Kidney epithelial cell (primary cell): ENCODE measurements around the gene SASS6. TPM values are rescaled to one million over a fixed set of nuclear protein-coding genes. Genes with fewer than 3 reads are reported as not detected.

Source experiments
- DNase-seq: peaks from one replicate; pipeline ENCODE4 v3.0.0-alpha.2; 2010; ENCODE audit warnings: low read depth
- H3K27me3 ChIP-seq: 2 replicates; pipeline ENCODE4 v1.6.0; 2011; ENCODE audit warnings: low read length; ENCODE audit not compliant: control insufficient read depth, insufficient read depth
- H3K36me3 ChIP-seq: 2 replicates; pipeline ENCODE4 v1.5.1; 2011; ENCODE audit warnings: low read length; ENCODE audit not compliant: control insufficient read depth, insufficient read depth
- H3K4me3 ChIP-seq: 2 replicates; pipeline ENCODE4 v1.5.1; 2011; ENCODE audit warnings: low read depth, mild to moderate bottlenecking, control low read depth, low read length
- CTCF ChIP-seq: IDR thresholded peaks from 2 replicates; pipeline ENCODE4 v1.5.1; 2011; ENCODE audit warnings: mild to moderate bottlenecking, moderate library complexity, low read length, control low read depth, inconsistent platforms; ENCODE audit not compliant: insufficient read depth, poor library complexity, severe bottlenecking
- total RNA-seq: library from RNA; depleted of rRNA; stranded (reverse); fragments of >200 nt; gene quantifications from 2 replicates; pipeline ENCODE4 v1.2.3, GENCODE V29; 2015

SASS6 gene
- total RNA-seq, 1 donor from 2014 or later: 5.3 TPM

- Histone ChIP-seq H3K27me3 (no peaks in the 10 kb centered on the region), H3K36me3 (no peaks in the 10 kb centered on the region), H3K4me3 (no peak overlapping the region)
- no peak for TF ChIP-seq CTCF
- no peak for DNase-seq
Measured at GRCh38 chr1:100034470-100034869, 98.3 kb downstream of the SASS6 start.

Other genes with a start within 250 kb of the SASS6 start
- 21.9 and 24.1 TPM in 2 replicates for gene SLC35A3, start 162.9 kb downstream of the SASS6 start, total RNA-seq
- gene TRMT13, start 233 bp upstream of the SASS6 start, total RNA-seq: 17.3 and 19.9 TPM in 2 replicates
- 0.08 and 0.41 TPM in 2 replicates for gene LRRC39, start 45.3 kb upstream of the SASS6 start, total RNA-seq
- 4.6 and 7.4 TPM in 2 replicates for gene DBT, start 116.9 kb upstream of the SASS6 start, total RNA-seq
- 32.6 and 42.3 TPM in 2 replicates for gene RTCA, start 133.3 kb upstream of the SASS6 start, total RNA-seq
- gene CDC14A, start 219.6 kb upstream of the SASS6 start, total RNA-seq: 5.4 and 8.7 TPM in 2 replicates